Memory B cell (primary cell): ENCODE measurements around the gene IQGAP3.

ENCODE experiments used
- ATAC-seq: fragments of 150-1000 bp; cut with Tn5 transposase; 2 replicates; pipeline ENCODE4 v1.10.0; 2021; ENCODE audit warnings: low read depth, mild to moderate bottlenecking, moderate library complexity
- DNase-seq, 2 donors: peaks; one replicate each; pipeline ENCODE4 v3.0.0; 2022; ENCODE audit warnings: low spot score in 2 of 2
- H3K27ac Mint-ChIP-seq: one replicate; pipeline ENCODE4 v1.8.0; 2022; ENCODE audit warnings: mild to moderate bottlenecking, moderate library complexity, mixed read lengths
- H3K27me3 Mint-ChIP-seq: one replicate; pipeline ENCODE4 v1.8.0; 2022; ENCODE audit warnings: mixed read lengths
- H3K36me3 Mint-ChIP-seq: one replicate; pipeline ENCODE4 v1.8.0; 2022; ENCODE audit warnings: mild to moderate bottlenecking, mixed read lengths
- H3K4me1 Mint-ChIP-seq: one replicate; pipeline ENCODE4 v1.8.0; 2022; ENCODE audit warnings: mixed read lengths
- H3K4me3 Mint-ChIP-seq: one replicate; pipeline ENCODE4 v1.8.0; 2022; ENCODE audit warnings: mild to moderate bottlenecking, moderate library complexity, mixed read lengths
- H3K9me3 Mint-ChIP-seq: one replicate; pipeline ENCODE4 v1.8.0; 2022; ENCODE audit warnings: mixed read lengths

IQGAP3 gene

GRCh38 chr1:156601122-156601830, 28.9 kb upstream of the IQGAP3 start, which contains the start of gene GPATCH4:
TSS of gene GPATCH4 (minus strand) at chr1:156601479.
- peak within 1 kb of the TSS; percentile 92 for H3K27ac Mint-ChIP-seq
- no peaks in the 10 kb centered on the region for H3K27me3 Mint-ChIP-seq
- H3K4me3 Mint-ChIP-seq, result peak within 1 kb of the TSS; percentile 99
- ATAC-seq (peak; percentile 72), DNase-seq (peak; percentile 66 to 69)
- no peaks in the 10 kb centered on the region for H3K9me3 Mint-ChIP-seq
- H3K4me1 Mint-ChIP-seq, result peaks cover 13% of the 10 kb centered on the region
- peaks cover 14% of the 10 kb centered on the region for H3K36me3 Mint-ChIP-seq

- ATAC-seq, result peak; percentile 3
- DNase-seq, result no peak
- Mint-ChIP-seq H3K9me3 (no peaks in the 10 kb centered on the region), H3K36me3 (peaks cover 14% of the 10 kb centered on the region), H3K27ac (peak overlapping the region; percentile 92), H3K27me3 (no peaks in the 10 kb centered on the region), H3K4me1 (peaks cover 13% of the 10 kb centered on the region), H3K4me3 (peak overlapping the region; percentile 99)
Observed at GRCh38 chr1:156600733-156601121, 28.4 kb upstream of the IQGAP3 start.

- H3K27ac Mint-ChIP-seq, result peak overlapping the region; percentile 92
Observed at GRCh38 chr1:156599811-156600210, 27.4 kb upstream of the IQGAP3 start.

GRCh38 chr1:156598731-156599432, 26.5 kb upstream of the IQGAP3 start:
- Mint-ChIP-seq H3K9me3 (no peaks in the 10 kb centered on the region), H3K27me3 (no peaks in the 10 kb centered on the region), H3K4me3 (no peak overlapping the region), H3K4me1 (peaks cover 19% of the 10 kb centered on the region), H3K27ac (peak overlapping the region; percentile 73), H3K36me3 (peaks cover 20% of the 10 kb centered on the region)
- ATAC-seq, result no peak
- no peak for DNase-seq

More at GRCh38 chr1:156599811-156600210, 27.4 kb upstream of the IQGAP3 start:
- peaks cover 18% of the 10 kb centered on the region for H3K4me1 Mint-ChIP-seq
- H3K36me3 Mint-ChIP-seq, result peaks cover 20% of the 10 kb centered on the region
- peak overlapping the region; percentile 30 for H3K4me3 Mint-ChIP-seq
- no peaks in the 10 kb centered on the region for H3K9me3 Mint-ChIP-seq
- H3K27me3 Mint-ChIP-seq, result no peaks in the 10 kb centered on the region
- DNase-seq (no peak), ATAC-seq (peak; percentile 74)

GRCh38 chr1:156598125-156598524, 25.8 kb upstream of the IQGAP3 start:
- H3K36me3 Mint-ChIP-seq, result peaks cover 20% of the 10 kb centered on the region
- ATAC-seq (no peak), DNase-seq (no peak)
- no peaks in the 10 kb centered on the region for H3K9me3 Mint-ChIP-seq
- peak overlapping the region; percentile 73 for H3K27ac Mint-ChIP-seq
- H3K27me3 Mint-ChIP-seq, result no peaks in the 10 kb centered on the region
- peaks cover 19% of the 10 kb centered on the region for H3K4me1 Mint-ChIP-seq
- H3K4me3 Mint-ChIP-seq, result no peak overlapping the region

- Mint-ChIP-seq H3K4me1 (peaks cover 21% of the 10 kb centered on the region), H3K36me3 (peaks cover 20% of the 10 kb centered on the region), H3K9me3 (no peaks in the 10 kb centered on the region), H3K27me3 (no peaks in the 10 kb centered on the region), H3K27ac (peak overlapping the region; percentile 33), H3K4me3 (no peak overlapping the region)
- ATAC-seq, result no peak
- DNase-seq, result no peak
Observed at GRCh38 chr1:156596426-156596825, 24.1 kb upstream of the IQGAP3 start.

GRCh38 chr1:156595016-156595415, 22.7 kb upstream of the IQGAP3 start:
- Mint-ChIP-seq H3K4me3 (no peak overlapping the region), H3K4me1 (peaks cover 19% of the 10 kb centered on the region), H3K36me3 (peaks cover 20% of the 10 kb centered on the region), H3K27me3 (no peaks in the 10 kb centered on the region), H3K27ac (no peak overlapping the region), H3K9me3 (no peaks in the 10 kb centered on the region)
- no peak for DNase-seq
- ATAC-seq, result no peak

- DNase-seq, result no peak
- Mint-ChIP-seq H3K36me3 (peaks cover 20% of the 10 kb centered on the region), H3K4me3 (no peak overlapping the region), H3K27ac (no peak overlapping the region), H3K9me3 (no peaks in the 10 kb centered on the region), H3K27me3 (no peaks in the 10 kb centered on the region), H3K4me1 (peaks cover 19% of the 10 kb centered on the region)
- no peak for ATAC-seq
Observed at GRCh38 chr1:156594190-156594589, 21.8 kb upstream of the IQGAP3 start.

- no peak overlapping the region for H3K27ac Mint-ChIP-seq
- no peak overlapping the region for H3K4me3 Mint-ChIP-seq
- ATAC-seq, result no peak
- peaks cover 19% of the 10 kb centered on the region for H3K4me1 Mint-ChIP-seq
- no peaks in the 10 kb centered on the region for H3K9me3 Mint-ChIP-seq
- peaks cover 18% of the 10 kb centered on the region for H3K36me3 Mint-ChIP-seq
- no peaks in the 10 kb centered on the region for H3K27me3 Mint-ChIP-seq
- DNase-seq, result no peak
Observed at GRCh38 chr1:156593661-156593989, 21.3 kb upstream of the IQGAP3 start.

GRCh38 chr1:156592910-156593660, 20.7 kb upstream of the IQGAP3 start:
- ATAC-seq, result no peak
- Mint-ChIP-seq H3K27me3 (no peaks in the 10 kb centered on the region), H3K4me3 (peak overlapping the region; percentile 84), H3K27ac (peak overlapping the region; percentile 5), H3K36me3 (peaks cover 12% of the 10 kb centered on the region), H3K4me1 (peaks cover 19% of the 10 kb centered on the region), H3K9me3 (no peaks in the 10 kb centered on the region)
- no peak for DNase-seq

GRCh38 chr1:156592158-156592909, 20.0 kb upstream of the IQGAP3 start:
- Mint-ChIP-seq H3K36me3 (peaks cover 12% of the 10 kb centered on the region), H3K9me3 (no peaks in the 10 kb centered on the region)
- DNase-seq, result no peak

GRCh38 chr1:156591432-156592157, 19.2 kb upstream of the IQGAP3 start, which contains the start of gene NAXE:
TSS of gene NAXE (plus strand) at chr1:156591776. CDS start at chr1:156591805, 29 bp downstream.
- Mint-ChIP-seq H3K27me3 (no peaks in the 10 kb centered on the region), H3K4me1 (peaks cover 19% of the 10 kb centered on the region), H3K4me3 (peak within 1 kb of the TSS; percentile 84), H3K9me3 (no peaks in the 10 kb centered on the region), H3K36me3 (peaks cover 6% of the 10 kb centered on the region), H3K27ac (peak within 1 kb of the TSS; percentile 84)
- ATAC-seq, result peak; percentile 94
- peak; percentile 53 to 62 for DNase-seq

More at GRCh38 chr1:156592158-156592909, 20.0 kb upstream of the IQGAP3 start:
- Mint-ChIP-seq H3K27me3 (no peaks in the 10 kb centered on the region), H3K4me1 (peaks cover 19% of the 10 kb centered on the region), H3K4me3 (peak overlapping the region; percentile 84), H3K27ac (peak overlapping the region; percentile 84)
- ATAC-seq, result no peak

- H3K36me3 Mint-ChIP-seq, result peaks cover 6% of the 10 kb centered on the region
- peak overlapping the region; percentile 84 for H3K27ac Mint-ChIP-seq
- DNase-seq, result no peak
- no peaks in the 10 kb centered on the region for H3K27me3 Mint-ChIP-seq
- peaks cover 19% of the 10 kb centered on the region for H3K4me1 Mint-ChIP-seq
- peak; percentile 21 for ATAC-seq
- H3K9me3 Mint-ChIP-seq, result no peaks in the 10 kb centered on the region
- H3K4me3 Mint-ChIP-seq, result peak overlapping the region; percentile 84
Observed at GRCh38 chr1:156591181-156591431, 18.7 kb upstream of the IQGAP3 start.
